Neural progenitor cell (in vitro differentiated cells): ENCODE results near the gene CLSTN3.

Source experiments
- EZH2 ChIP-seq: fragments of 200-600 bp; sonication (generic); IDR thresholded peaks from 2 replicates; pipeline ENCODE4 v1.6.1; 2017; ENCODE audit warnings: antibody characterized with exemption, mild to moderate bottlenecking, moderate library complexity
- TF ChIP-seq, protein P1 (sequence below): fragments of 200-600 bp; sonication (generic); IDR thresholded peaks from 2 replicates; pipeline ENCODE4 v1.5.1; 2017; ENCODE audit warnings: antibody characterized with exemption, mild to moderate bottlenecking

DNA sequence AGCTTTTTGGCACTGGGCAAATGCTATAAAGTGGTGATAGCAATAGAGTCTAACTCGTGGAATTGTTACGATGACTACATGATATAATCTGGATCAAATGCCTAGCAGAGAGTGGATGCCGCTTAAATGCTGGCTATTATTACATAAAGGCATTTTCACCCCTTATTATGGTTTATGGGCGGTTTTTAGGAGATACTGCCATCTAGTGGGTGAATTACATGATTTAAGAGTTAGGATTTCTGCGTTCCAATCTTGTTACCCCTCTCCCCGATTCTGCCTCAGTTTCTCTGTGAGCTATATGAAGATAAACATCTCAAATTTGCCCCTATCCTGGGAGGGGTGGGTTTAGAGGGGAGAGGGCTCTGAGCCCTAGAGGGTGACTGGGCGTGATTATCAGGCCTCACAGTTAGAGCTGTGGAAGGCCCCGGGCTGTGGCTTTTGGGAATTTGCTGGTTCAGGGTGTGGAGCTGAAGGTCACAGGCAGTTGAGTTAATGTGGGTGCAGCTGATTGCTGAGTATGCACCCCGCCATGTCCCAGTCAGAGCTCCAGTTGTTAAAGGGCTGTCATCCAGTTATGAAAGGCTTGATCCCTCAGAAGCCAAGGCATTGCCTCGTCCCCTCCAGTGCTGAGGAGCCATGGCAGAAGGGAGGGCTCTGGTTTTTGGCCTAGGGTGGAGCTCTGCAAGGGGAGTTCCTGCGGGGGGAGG is 14.4 kb downstream of the CLSTN3 start:
- TF ChIP-seq EZH2: no peak
- TF ChIP-seq, protein P1, sequence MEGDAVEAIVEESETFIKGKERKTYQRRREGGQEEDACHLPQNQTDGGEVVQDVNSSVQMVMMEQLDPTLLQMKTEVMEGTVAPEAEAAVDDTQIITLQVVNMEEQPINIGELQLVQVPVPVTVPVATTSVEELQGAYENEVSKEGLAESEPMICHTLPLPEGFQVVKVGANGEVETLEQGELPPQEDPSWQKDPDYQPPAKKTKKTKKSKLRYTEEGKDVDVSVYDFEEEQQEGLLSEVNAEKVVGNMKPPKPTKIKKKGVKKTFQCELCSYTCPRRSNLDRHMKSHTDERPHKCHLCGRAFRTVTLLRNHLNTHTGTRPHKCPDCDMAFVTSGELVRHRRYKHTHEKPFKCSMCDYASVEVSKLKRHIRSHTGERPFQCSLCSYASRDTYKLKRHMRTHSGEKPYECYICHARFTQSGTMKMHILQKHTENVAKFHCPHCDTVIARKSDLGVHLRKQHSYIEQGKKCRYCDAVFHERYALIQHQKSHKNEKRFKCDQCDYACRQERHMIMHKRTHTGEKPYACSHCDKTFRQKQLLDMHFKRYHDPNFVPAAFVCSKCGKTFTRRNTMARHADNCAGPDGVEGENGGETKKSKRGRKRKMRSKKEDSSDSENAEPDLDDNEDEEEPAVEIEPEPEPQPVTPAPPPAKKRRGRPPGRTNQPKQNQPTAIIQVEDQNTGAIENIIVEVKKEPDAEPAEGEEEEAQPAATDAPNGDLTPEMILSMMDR: peak; percentile 67
